ENCODE measurements around the gene COL6A3. TPM values are rescaled to one million over a fixed set of nuclear protein-coding genes. Genes with fewer than 3 reads are reported as not detected.
A peak's percentile ranks its signal among the peaks of the same experiment; 100 is the strongest.

COL6A3 gene
- total and polyA plus RNA-seq, 11 donors, result 17.4 to 290 (median 87.3) TPM

- Histone ChIP-seq H3K27me3 (peaks cover 0 to 3% (median 0%) of the 10 kb centered on the region in 9 donors), H3K4me1 (peaks cover 0 to 51% (median 30%) of the 10 kb centered on the region in 12 donors), H3K27ac (peak overlapping the region; percentile 29 to 87 (median 74)), H3K9me3 (no peaks in the 10 kb centered on the region), H3K36me3 (no peaks in the 10 kb centered on the region), H3K4me3 (no peak overlapping the region)
- intact Hi-C loops (cut with DNase I), result no loop called here
- 91 to 96% (median 93%) methylated on average over 6 of the region's 6 CpGs for WGBS, 4 donors
- DNase-seq (no peak), ATAC-seq (no peak)
- TF ChIP-seq POLR2A (IDR thresholded peaks at IDR 0.05) (no peak), CTCF (IDR thresholded peaks at IDR 0.05) (no peak)
Measured at GRCh38 chr2:237450108-237450507, 36.1 kb upstream of the COL6A3 start.

DNA sequence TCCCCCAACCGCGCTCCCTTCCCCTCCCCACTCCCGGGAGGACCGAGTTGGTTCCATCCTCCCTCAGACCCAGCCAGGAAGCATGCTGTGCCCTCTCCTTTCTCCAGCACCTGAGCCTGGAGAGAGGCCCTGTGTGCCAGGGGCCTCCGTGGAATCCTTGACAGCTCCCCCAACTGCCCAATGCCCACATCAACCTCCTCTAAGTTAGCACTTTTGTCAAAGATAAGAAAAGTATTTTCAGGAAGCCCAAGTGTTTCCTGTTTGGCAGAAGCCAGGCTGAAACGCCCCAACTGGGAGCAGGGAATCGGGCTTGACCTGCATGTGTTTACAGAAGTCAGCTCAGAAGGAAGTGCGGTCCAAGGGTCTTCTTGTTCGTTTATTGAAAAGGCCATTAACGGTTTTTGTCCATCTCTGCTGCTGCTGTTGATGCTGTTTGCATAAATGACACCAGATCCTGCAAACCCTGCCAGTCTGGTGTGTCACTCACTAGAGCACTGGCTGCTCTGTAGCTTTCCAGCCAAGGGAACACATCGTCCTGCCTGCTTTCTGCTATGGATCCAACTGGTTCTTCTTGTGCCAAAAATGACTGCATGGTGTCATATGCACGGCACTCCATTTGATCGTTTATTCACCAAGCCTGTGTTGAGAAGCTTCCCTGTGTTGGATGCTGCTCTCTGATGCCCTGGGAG, 35.4 kb upstream of the COL6A3 start:
- 11 to 28% (median 16%) methylated on average over 13 of the region's 13 CpGs for WGBS, 4 donors
- Histone ChIP-seq H3K27me3 (peaks cover 0 to 3% (median 0%) of the 10 kb centered on the region in 9 donors), H3K36me3 (no peaks in the 10 kb centered on the region), H3K4me1 (peaks cover 0 to 51% (median 30%) of the 10 kb centered on the region in 12 donors), H3K9me3 (no peaks in the 10 kb centered on the region), H3K4me3 (peak overlapping the region in 1 of 12 donors; percentile 8), H3K27ac (peak overlapping the region; percentile 29 to 87 (median 74))
- TF ChIP-seq POLR2A (IDR thresholded peaks at IDR 0.05), result no peak
- peak in 1 of 12 donors; percentile 8 for TF ChIP-seq CTCF (IDR thresholded peaks at IDR 0.05)
- intact Hi-C loops (cut with DNase I), result loop anchor here in 1 of 10 donors (1.0 kb wide), 1 partner anchor 29 kb away; no protein-coding TSS in a partner anchor
- ATAC-seq (peak; percentile 86 to 91 (median 89)), DNase-seq (peak in 4 of 5 donors; percentile 50 to 88 (median 72))

- no peak for TF ChIP-seq CTCF (IDR thresholded peaks at IDR 0.05)
- no peak for TF ChIP-seq POLR2A (IDR thresholded peaks at IDR 0.05)
- Histone ChIP-seq H3K4me1 (peaks cover 0 to 51% (median 30%) of the 10 kb centered on the region in 12 donors), H3K27me3 (peaks cover 0 to 3% (median 0%) of the 10 kb centered on the region in 9 donors), H3K9me3 (no peaks in the 10 kb centered on the region), H3K36me3 (no peaks in the 10 kb centered on the region), H3K4me3 (no peak overlapping the region), H3K27ac (peak overlapping the region; percentile 24 to 87 (median 74))
- no peak for ATAC-seq
- intact Hi-C loops (cut with DNase I), result loop anchor here in 1 of 10 donors (1.0 kb wide), 1 partner anchor 28 kb away; no protein-coding TSS in a partner anchor
- WGBS, 4 donors, result 72 to 81% (median 79%) methylated on average over 6 of the region's 6 CpGs
- no peak for DNase-seq
Measured at GRCh38 chr2:237448626-237449025, 34.7 kb upstream of the COL6A3 start.

DNA sequence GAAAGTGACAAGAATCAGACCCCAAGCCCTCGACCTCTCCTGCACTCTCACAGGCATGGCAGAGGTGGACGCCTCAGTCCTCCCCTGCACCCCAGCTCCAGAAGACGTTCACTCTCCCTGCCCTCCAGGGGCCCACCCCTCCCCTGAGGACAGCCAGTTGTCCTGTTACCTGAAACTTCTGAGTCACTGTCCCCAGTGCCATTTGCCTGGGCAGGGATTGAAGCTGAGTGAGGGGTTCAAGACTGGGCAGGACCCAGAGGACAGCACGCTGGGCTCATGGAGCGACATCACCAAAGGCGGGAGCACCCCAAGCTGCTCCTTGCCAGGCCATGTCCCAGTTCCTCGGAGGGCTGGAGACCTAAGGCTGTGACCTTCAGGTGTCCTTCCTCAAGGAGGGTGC, 34.2 kb upstream of the COL6A3 start:
- Histone ChIP-seq H3K4me3 (no peak overlapping the region), H3K9me3 (no peaks in the 10 kb centered on the region), H3K4me1 (peaks cover 0 to 48% (median 30%) of the 10 kb centered on the region in 12 donors), H3K36me3 (no peaks in the 10 kb centered on the region), H3K27me3 (peaks cover 0 to 2% (median 0%) of the 10 kb centered on the region in 9 donors), H3K27ac (peak overlapping the region in 2 of 12 donors; percentile 71 to 80)
- no peak for DNase-seq
- no peak for TF ChIP-seq POLR2A (IDR thresholded peaks at IDR 0.05)
- no peak for TF ChIP-seq CTCF (IDR thresholded peaks at IDR 0.05)
- no peak for ATAC-seq
- intact Hi-C loops (cut with DNase I), result no loop called here
- 93 to 97% (median 96%) methylated on average over 3 to 7 of the region's 7 CpGs for WGBS, 4 donors
